ENCODE results near the gene DCAF8L1. TPM values are rescaled to one million over a fixed set of nuclear protein-coding genes. Genes with fewer than 3 reads are reported as not detected.

The DCAF8L1 gene
- polyA plus RNA-seq (2013) = not detected

DNA sequence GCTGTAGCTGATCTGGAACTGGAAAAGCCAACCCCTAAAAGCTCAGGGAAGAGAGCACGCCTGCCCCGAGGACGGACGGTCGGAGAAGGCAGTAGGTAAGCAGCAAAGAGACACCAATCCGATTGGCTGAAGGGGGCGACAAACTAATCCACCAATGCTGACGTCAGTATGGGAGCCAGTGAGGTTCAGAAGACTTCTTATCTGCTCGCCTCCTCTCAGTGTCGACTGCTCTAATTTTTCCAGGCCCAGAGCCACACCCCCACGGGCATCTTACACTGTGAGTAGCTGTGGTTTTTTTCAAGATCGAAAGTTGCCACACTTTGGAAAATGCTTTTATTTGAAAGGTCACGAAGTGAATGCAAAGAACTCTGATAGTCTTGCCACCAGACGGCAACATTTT lies at the start of gene DCAF8L1:
Gene DCAF8L1, minus strand, starts transcription at position 101 of the 400 bp plus-strand sequence. CDS start 115 bp downstream, outside the sequence.
- no peak for DNase-seq
- CTCF ChIA-PET = no interaction called here
- Histone ChIP-seq H3K27ac (ENCODE audit: insufficient read depth in 1 of 2, low read depth in 1 of 2, low read length in 2 of 2, poor library complexity in 1 of 2, severe bottlenecking in 2 of 2) (no peak within 1 kb of the TSS), H3K36me3 (ENCODE audit: control insufficient read depth in 4 of 4, insufficient read depth in 4 of 4, low read length in 3 of 4) (no peaks in the 10 kb centered on the region), H3K4me1 (ENCODE audit: control extremely low read depth in 1 of 4, control insufficient read depth in 4 of 4, insufficient read depth in 4 of 4, low read length in 3 of 4) (no peaks in the 10 kb centered on the region), H3K27me3 (replicated peaks in 2 of 5; ENCODE audit: control insufficient read depth in 4 of 5, insufficient read depth in 5 of 5, low read length in 4 of 5) (no peaks in the 10 kb centered on the region), H3K9me3 (ENCODE audit: control extremely low read depth in 1 of 5, control insufficient read depth in 4 of 5, insufficient read depth in 2 of 5, low read depth in 1 of 5, low read length in 4 of 5) (no peaks in the 10 kb centered on the region), H3K4me3 (ENCODE audit: control insufficient read depth in 1 of 7, extremely low read depth in 1 of 7, insufficient read depth in 4 of 7, low read depth in 2 of 7, low read length in 6 of 7) (no peak within 1 kb of the TSS)
- WGBS (ENCODE audit: insufficient coverage) = 88% methylated on average over 14 of the region's 14 CpGs
- POLR2A ChIA-PET = no interaction called here

GRCh38 chrX:28022371-28022770 lies 41.1 kb upstream of the DCAF8L1 start:
- CTCF ChIA-PET = no interaction called here
- no peak overlapping the region for H3K4me3 ChIP-seq (ENCODE audit: control insufficient read depth in 1 of 7, extremely low read depth in 1 of 7, insufficient read depth in 4 of 7, low read depth in 2 of 7, low read length in 6 of 7)
- no peak overlapping the region for H3K27ac ChIP-seq (ENCODE audit: insufficient read depth in 1 of 2, low read depth in 1 of 2, low read length in 2 of 2, poor library complexity in 1 of 2, severe bottlenecking in 2 of 2)
- H3K4me1 ChIP-seq (ENCODE audit: control extremely low read depth in 1 of 4, control insufficient read depth in 4 of 4, insufficient read depth in 4 of 4, low read length in 3 of 4) = no peaks in the 10 kb centered on the region
- H3K9me3 ChIP-seq (ENCODE audit: control extremely low read depth in 1 of 5, control insufficient read depth in 4 of 5, insufficient read depth in 2 of 5, low read depth in 1 of 5, low read length in 4 of 5) = no peaks in the 10 kb centered on the region
- POLR2A ChIA-PET = no interaction called here
- H3K27me3 ChIP-seq (replicated peaks in 2 of 5; ENCODE audit: control insufficient read depth in 4 of 5, insufficient read depth in 5 of 5, low read length in 4 of 5) = no peaks in the 10 kb centered on the region
- H3K36me3 ChIP-seq (ENCODE audit: control insufficient read depth in 4 of 4, insufficient read depth in 4 of 4, low read length in 3 of 4) = no peaks in the 10 kb centered on the region
- no CpG with 5 or more reads among the region's 2 CpGs for WGBS (ENCODE audit: insufficient coverage)
- DNase-seq = no peak

GRCh38 chrX:28016823-28017222 lies 35.6 kb upstream of the DCAF8L1 start:
- POLR2A ChIA-PET = no interaction called here
- no peak overlapping the region for H3K4me3 ChIP-seq (ENCODE audit: control insufficient read depth in 1 of 7, extremely low read depth in 1 of 7, insufficient read depth in 4 of 7, low read depth in 2 of 7, low read length in 6 of 7)
- no peaks in the 10 kb centered on the region for H3K27me3 ChIP-seq (replicated peaks in 2 of 5; ENCODE audit: control insufficient read depth in 4 of 5, insufficient read depth in 5 of 5, low read length in 4 of 5)
- CTCF ChIA-PET = no interaction called here
- H3K36me3 ChIP-seq (ENCODE audit: control insufficient read depth in 4 of 4, insufficient read depth in 4 of 4, low read length in 3 of 4) = no peaks in the 10 kb centered on the region
- no peak overlapping the region for H3K27ac ChIP-seq (ENCODE audit: insufficient read depth in 1 of 2, low read depth in 1 of 2, low read length in 2 of 2, poor library complexity in 1 of 2, severe bottlenecking in 2 of 2)
- peaks cover 0 to 2% (median under 1%) of the 10 kb centered on the region in 4 experiments for H3K4me1 ChIP-seq (ENCODE audit: control extremely low read depth in 1 of 4, control insufficient read depth in 4 of 4, insufficient read depth in 4 of 4, low read length in 3 of 4)
- 75% methylated on average over 1 of the region's 1 CpG for WGBS (ENCODE audit: insufficient coverage)
- DNase-seq = no peak
- no peaks in the 10 kb centered on the region for H3K9me3 ChIP-seq (ENCODE audit: control extremely low read depth in 1 of 5, control insufficient read depth in 4 of 5, insufficient read depth in 2 of 5, low read depth in 1 of 5, low read length in 4 of 5)

DNA sequence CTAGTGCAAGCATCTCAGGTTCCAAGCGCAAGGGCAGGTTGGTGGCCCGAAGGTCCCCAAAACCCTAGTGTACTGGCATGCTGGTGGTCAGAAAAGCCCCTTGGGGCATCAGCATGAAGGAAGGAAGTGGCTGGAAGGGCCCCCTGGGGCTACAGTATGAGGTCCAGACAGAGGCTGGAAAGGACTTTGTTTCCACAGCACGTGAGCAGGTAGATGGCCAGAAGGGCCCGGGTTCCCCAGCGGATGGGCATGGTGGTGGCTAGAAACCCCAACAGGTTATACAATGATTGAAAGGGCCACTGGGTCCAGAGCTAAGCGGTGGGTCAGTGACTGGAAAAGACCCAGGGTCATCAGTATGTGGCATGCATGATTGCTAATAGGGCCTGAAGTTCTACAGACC lies 34.7 kb upstream of the DCAF8L1 start:
- no peak overlapping the region for H3K27ac ChIP-seq (ENCODE audit: insufficient read depth in 1 of 2, low read depth in 1 of 2, low read length in 2 of 2, poor library complexity in 1 of 2, severe bottlenecking in 2 of 2)
- 90% methylated on average over 6 of the region's 6 CpGs for WGBS (ENCODE audit: insufficient coverage)
- no peak for DNase-seq
- ChIA-PET CTCF (no interaction called here), POLR2A (no interaction called here)
- no peaks in the 10 kb centered on the region for H3K36me3 ChIP-seq (ENCODE audit: control insufficient read depth in 4 of 4, insufficient read depth in 4 of 4, low read length in 3 of 4)
- no peak overlapping the region for H3K4me3 ChIP-seq (ENCODE audit: control insufficient read depth in 1 of 7, extremely low read depth in 1 of 7, insufficient read depth in 4 of 7, low read depth in 2 of 7, low read length in 6 of 7)
- H3K4me1 ChIP-seq (ENCODE audit: control extremely low read depth in 1 of 4, control insufficient read depth in 4 of 4, insufficient read depth in 4 of 4, low read length in 3 of 4) = peaks cover 0 to 10% (median 2%) of the 10 kb centered on the region in 4 experiments
- no peaks in the 10 kb centered on the region for H3K27me3 ChIP-seq (replicated peaks in 2 of 5; ENCODE audit: control insufficient read depth in 4 of 5, insufficient read depth in 5 of 5, low read length in 4 of 5)
- no peaks in the 10 kb centered on the region for H3K9me3 ChIP-seq (ENCODE audit: control extremely low read depth in 1 of 5, control insufficient read depth in 4 of 5, insufficient read depth in 2 of 5, low read depth in 1 of 5, low read length in 4 of 5)

- peak overlapping the region in 1 of 2 experiments; percentile 45 for H3K27ac ChIP-seq (ENCODE audit: insufficient read depth in 1 of 2, low read depth in 1 of 2, low read length in 2 of 2, poor library complexity in 1 of 2, severe bottlenecking in 2 of 2)
- ChIA-PET CTCF (no interaction called here), POLR2A (no interaction called here)
- H3K27me3 ChIP-seq (replicated peaks in 2 of 5; ENCODE audit: control insufficient read depth in 4 of 5, insufficient read depth in 5 of 5, low read length in 4 of 5) = no peaks in the 10 kb centered on the region
- DNase-seq = peak; percentile 8 to 82 (median 68)
- WGBS (ENCODE audit: insufficient coverage) = 0% methylated on average over 2 of the region's 2 CpGs
- no peaks in the 10 kb centered on the region for H3K36me3 ChIP-seq (ENCODE audit: control insufficient read depth in 4 of 4, insufficient read depth in 4 of 4, low read length in 3 of 4)
- peaks cover 0 to 14% (median 6%) of the 10 kb centered on the region in 4 experiments for H3K4me1 ChIP-seq (ENCODE audit: control extremely low read depth in 1 of 4, control insufficient read depth in 4 of 4, insufficient read depth in 4 of 4, low read length in 3 of 4)
- H3K9me3 ChIP-seq (ENCODE audit: control extremely low read depth in 1 of 5, control insufficient read depth in 4 of 5, insufficient read depth in 2 of 5, low read depth in 1 of 5, low read length in 4 of 5) = no peaks in the 10 kb centered on the region
- H3K4me3 ChIP-seq (ENCODE audit: control insufficient read depth in 1 of 7, extremely low read depth in 1 of 7, insufficient read depth in 4 of 7, low read depth in 2 of 7, low read length in 6 of 7) = no peak overlapping the region
Measured at GRCh38 chrX:28010875-28011274, 29.6 kb upstream of the DCAF8L1 start.

GRCh38 chrX:27998666-27999065 lies 17.4 kb upstream of the DCAF8L1 start:
- Histone ChIP-seq H3K4me1 (ENCODE audit: control extremely low read depth in 1 of 4, control insufficient read depth in 4 of 4, insufficient read depth in 4 of 4, low read length in 3 of 4) (no peaks in the 10 kb centered on the region), H3K27ac (ENCODE audit: insufficient read depth in 1 of 2, low read depth in 1 of 2, low read length in 2 of 2, poor library complexity in 1 of 2, severe bottlenecking in 2 of 2) (no peak overlapping the region), H3K4me3 (ENCODE audit: control insufficient read depth in 1 of 7, extremely low read depth in 1 of 7, insufficient read depth in 4 of 7, low read depth in 2 of 7, low read length in 6 of 7) (no peak overlapping the region), H3K27me3 (replicated peaks in 2 of 5; ENCODE audit: control insufficient read depth in 4 of 5, insufficient read depth in 5 of 5, low read length in 4 of 5) (no peaks in the 10 kb centered on the region), H3K36me3 (ENCODE audit: control insufficient read depth in 4 of 4, insufficient read depth in 4 of 4, low read length in 3 of 4) (no peaks in the 10 kb centered on the region), H3K9me3 (ENCODE audit: control extremely low read depth in 1 of 5, control insufficient read depth in 4 of 5, insufficient read depth in 2 of 5, low read depth in 1 of 5, low read length in 4 of 5) (no peaks in the 10 kb centered on the region)
- ChIA-PET CTCF (no interaction called here), POLR2A (no interaction called here)
- no CpG with 5 or more reads among the region's 1 CpG for WGBS (ENCODE audit: insufficient coverage)
- DNase-seq = no peak

DNA sequence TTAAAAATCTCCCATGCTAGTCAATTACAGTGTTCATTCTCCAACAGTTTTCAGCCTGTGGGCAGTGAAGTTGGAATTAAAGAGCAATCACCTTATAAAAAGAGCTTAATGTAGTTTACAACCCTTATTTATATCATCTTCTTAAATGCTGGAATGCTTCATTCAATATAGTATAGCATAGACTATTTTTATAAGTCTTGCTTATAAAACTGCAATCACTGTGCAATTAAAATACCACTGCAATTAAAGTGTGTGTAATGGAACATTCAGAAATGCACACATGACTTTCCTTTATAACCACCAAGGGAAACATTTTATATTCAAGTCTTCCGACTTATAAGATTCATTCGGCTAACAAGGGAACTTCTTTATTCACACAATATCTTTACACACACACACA lies 16.4 kb upstream of the DCAF8L1 start:
- Histone ChIP-seq H3K36me3 (ENCODE audit: control insufficient read depth in 4 of 4, insufficient read depth in 4 of 4, low read length in 3 of 4) (no peaks in the 10 kb centered on the region), H3K27ac (ENCODE audit: insufficient read depth in 1 of 2, low read depth in 1 of 2, low read length in 2 of 2, poor library complexity in 1 of 2, severe bottlenecking in 2 of 2) (no peak overlapping the region), H3K4me3 (ENCODE audit: control insufficient read depth in 1 of 7, extremely low read depth in 1 of 7, insufficient read depth in 4 of 7, low read depth in 2 of 7, low read length in 6 of 7) (no peak overlapping the region), H3K4me1 (ENCODE audit: control extremely low read depth in 1 of 4, control insufficient read depth in 4 of 4, insufficient read depth in 4 of 4, low read length in 3 of 4) (no peaks in the 10 kb centered on the region), H3K27me3 (replicated peaks in 2 of 5; ENCODE audit: control insufficient read depth in 4 of 5, insufficient read depth in 5 of 5, low read length in 4 of 5) (no peaks in the 10 kb centered on the region), H3K9me3 (ENCODE audit: control extremely low read depth in 1 of 5, control insufficient read depth in 4 of 5, insufficient read depth in 2 of 5, low read depth in 1 of 5, low read length in 4 of 5) (no peaks in the 10 kb centered on the region)
- ChIA-PET POLR2A (no interaction called here), CTCF (no interaction called here)
- no CpG with 5 or more reads among the region's 2 CpGs for WGBS (ENCODE audit: insufficient coverage)
- no peak for DNase-seq

Data from common myeloid progenitor, CD34-positive (primary cell).